ENCODE results near the gene LMAN1. TPM values are rescaled to one million over a fixed set of nuclear protein-coding genes. Genes with fewer than 3 reads are reported as not detected.

The LMAN1 gene
- total RNA-seq, 1 experiment from 2014 or later, result 77.3 TPM

- DNase-seq (ENCODE audit: low spot score) (no peak), ATAC-seq (no peak)
- Mint-ChIP-seq H3K4me3 (no peak overlapping the region), H3K27ac (no peak overlapping the region), H3K36me3 (no peaks in the 10 kb centered on the region), H3K27me3 (ENCODE audit: low read depth) (peaks cover 50% of the 10 kb centered on the region), H3K4me1 (peaks cover 3% of the 10 kb centered on the region; the same call in 1 of the 2 replicates), H3K9me3 (no peaks in the 10 kb centered on the region)
- ChIA-PET CTCF (interaction anchor here (1.0 to 1.7 kb wide), 3 partner anchors 15 to 109 kb away, joined by 4 to 7 read pairs (median 7); no protein-coding TSS in a partner anchor), POLR2A (no interaction called here)
- TF ChIP-seq JAZF1 (CRISPR knock-in tag; IDR thresholded peaks at IDR 0.05), result no peak
- TF ChIP-seq ESRRA (CRISPR knock-in tag; IDR thresholded peaks at IDR 0.05; ENCODE audit: borderline replicate concordance), result no peak
- TF ChIP-seq USF2 (CRISPR knock-in tag; IDR thresholded peaks at IDR 0.05), result no peak
- TF ChIP-seq, protein P1, sequence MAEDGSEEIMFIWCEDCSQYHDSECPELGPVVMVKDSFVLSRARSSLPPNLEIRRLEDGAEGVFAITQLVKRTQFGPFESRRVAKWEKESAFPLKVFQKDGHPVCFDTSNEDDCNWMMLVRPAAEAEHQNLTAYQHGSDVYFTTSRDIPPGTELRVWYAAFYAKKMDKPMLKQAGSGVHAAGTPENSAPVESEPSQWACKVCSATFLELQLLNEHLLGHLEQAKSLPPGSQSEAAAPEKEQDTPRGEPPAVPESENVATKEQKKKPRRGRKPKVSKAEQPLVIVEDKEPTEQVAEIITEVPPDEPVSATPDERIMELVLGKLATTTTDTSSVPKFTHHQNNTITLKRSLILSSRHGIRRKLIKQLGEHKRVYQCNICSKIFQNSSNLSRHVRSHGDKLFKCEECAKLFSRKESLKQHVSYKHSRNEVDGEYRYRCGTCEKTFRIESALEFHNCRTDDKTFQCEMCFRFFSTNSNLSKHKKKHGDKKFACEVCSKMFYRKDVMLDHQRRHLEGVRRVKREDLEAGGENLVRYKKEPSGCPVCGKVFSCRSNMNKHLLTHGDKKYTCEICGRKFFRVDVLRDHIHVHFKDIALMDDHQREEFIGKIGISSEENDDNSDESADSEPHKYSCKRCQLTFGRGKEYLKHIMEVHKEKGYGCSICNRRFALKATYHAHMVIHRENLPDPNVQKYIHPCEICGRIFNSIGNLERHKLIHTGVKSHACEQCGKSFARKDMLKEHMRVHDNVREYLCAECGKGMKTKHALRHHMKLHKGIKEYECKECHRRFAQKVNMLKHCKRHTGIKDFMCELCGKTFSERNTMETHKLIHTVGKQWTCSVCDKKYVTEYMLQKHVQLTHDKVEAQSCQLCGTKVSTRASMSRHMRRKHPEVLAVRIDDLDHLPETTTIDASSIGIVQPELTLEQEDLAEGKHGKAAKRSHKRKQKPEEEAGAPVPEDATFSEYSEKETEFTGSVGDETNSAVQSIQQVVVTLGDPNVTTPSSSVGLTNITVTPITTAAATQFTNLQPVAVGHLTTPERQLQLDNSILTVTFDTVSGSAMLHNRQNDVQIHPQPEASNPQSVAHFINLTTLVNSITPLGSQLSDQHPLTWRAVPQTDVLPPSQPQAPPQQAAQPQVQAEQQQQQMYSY (CRISPR knock-in tag; IDR thresholded peaks at IDR 0.05), result no peak
- TF ChIP-seq SMAD3 (CRISPR knock-in tag; IDR thresholded peaks at IDR 0.05; ENCODE audit: borderline replicate concordance), result no peak
Measured at GRCh38 chr18:59293317-59293716, 65.7 kb downstream of the LMAN1 start.

- H3K27ac Mint-ChIP-seq, result no peak overlapping the region
- peaks cover 62% of the 10 kb centered on the region for H3K27me3 Mint-ChIP-seq (ENCODE audit: low read depth)
- H3K9me3 Mint-ChIP-seq, result no peaks in the 10 kb centered on the region
- no peak overlapping the region for H3K4me3 Mint-ChIP-seq
- DNase-seq (ENCODE audit: low spot score) (no peak), ATAC-seq (no peak)
- no peaks in the 10 kb centered on the region for H3K36me3 Mint-ChIP-seq
- ChIA-PET POLR2A (no interaction called here), CTCF (interaction anchor here (0.5 to 2.0 kb wide), 3 partner anchors 22 to 411 kb away, joined by 3 to 7 read pairs (median 6); partner anchors contain the start of gene CCBE1)
- TF ChIP-seq, protein P2, sequence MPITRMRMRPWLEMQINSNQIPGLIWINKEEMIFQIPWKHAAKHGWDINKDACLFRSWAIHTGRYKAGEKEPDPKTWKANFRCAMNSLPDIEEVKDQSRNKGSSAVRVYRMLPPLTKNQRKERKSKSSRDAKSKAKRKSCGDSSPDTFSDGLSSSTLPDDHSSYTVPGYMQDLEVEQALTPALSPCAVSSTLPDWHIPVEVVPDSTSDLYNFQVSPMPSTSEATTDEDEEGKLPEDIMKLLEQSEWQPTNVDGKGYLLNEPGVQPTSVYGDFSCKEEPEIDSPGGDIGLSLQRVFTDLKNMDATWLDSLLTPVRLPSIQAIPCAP (CRISPR knock-in tag; IDR thresholded peaks at IDR 0.05), result no peak
- TF ChIP-seq CREM (CRISPR knock-in tag; IDR thresholded peaks at IDR 0.05), result no peak
- no peak for TF ChIP-seq PRRX2 (CRISPR knock-in tag; IDR thresholded peaks at IDR 0.05)
- TF ChIP-seq ZMAT4 (CRISPR knock-in tag; IDR thresholded peaks at IDR 0.05), result no peak
- H3K4me1 Mint-ChIP-seq, result 0 out of 2 replicates have a peak, but pooled peaks cover 3% of the 10 kb centered on the region
Measured at GRCh38 chr18:59286341-59286740, 72.7 kb downstream of the LMAN1 start.

GRCh38 chr18:59282341-59282740, 76.7 kb downstream of the LMAN1 start:
- ATAC-seq (no peak), DNase-seq (ENCODE audit: low spot score) (no peak)
- TF ChIP-seq NR1H2 (CRISPR knock-in tag; IDR thresholded peaks at IDR 0.05), result no peak
- TF ChIP-seq JAZF1 (CRISPR knock-in tag; IDR thresholded peaks at IDR 0.05), result no peak
- no peak for TF ChIP-seq ZNF317 (CRISPR knock-in tag; IDR thresholded peaks at IDR 0.05; ENCODE audit: borderline replicate concordance, low read depth)
- TF ChIP-seq, protein P3, sequence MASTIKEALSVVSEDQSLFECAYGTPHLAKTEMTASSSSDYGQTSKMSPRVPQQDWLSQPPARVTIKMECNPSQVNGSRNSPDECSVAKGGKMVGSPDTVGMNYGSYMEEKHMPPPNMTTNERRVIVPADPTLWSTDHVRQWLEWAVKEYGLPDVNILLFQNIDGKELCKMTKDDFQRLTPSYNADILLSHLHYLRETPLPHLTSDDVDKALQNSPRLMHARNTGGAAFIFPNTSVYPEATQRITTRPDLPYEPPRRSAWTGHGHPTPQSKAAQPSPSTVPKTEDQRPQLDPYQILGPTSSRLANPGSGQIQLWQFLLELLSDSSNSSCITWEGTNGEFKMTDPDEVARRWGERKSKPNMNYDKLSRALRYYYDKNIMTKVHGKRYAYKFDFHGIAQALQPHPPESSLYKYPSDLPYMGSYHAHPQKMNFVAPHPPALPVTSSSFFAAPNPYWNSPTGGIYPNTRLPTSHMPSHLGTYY (CRISPR knock-in tag; IDR thresholded peaks at IDR 0.05), result no peak
- no peak for TF ChIP-seq CBFB (CRISPR knock-in tag; IDR thresholded peaks at IDR 0.05; ENCODE audit: low read depth)
- H3K4me1 Mint-ChIP-seq, result 0 out of 2 replicates have a peak, but pooled peaks cover 3% of the 10 kb centered on the region
- no peaks in the 10 kb centered on the region for H3K9me3 Mint-ChIP-seq
- H3K36me3 Mint-ChIP-seq, result no peaks in the 10 kb centered on the region
- ChIA-PET CTCF (no interaction called here), POLR2A (no interaction called here)
- H3K4me3 Mint-ChIP-seq, result no peak overlapping the region
- H3K27me3 Mint-ChIP-seq (ENCODE audit: low read depth), result peaks cover 95% of the 10 kb centered on the region
- no peak overlapping the region for H3K27ac Mint-ChIP-seq

Measured in WTC11 (cell line).